GM11168 (cell line): ENCODE data around the gene SLC7A6OS.
"Not testable (repeated sequence)": the region's sequence is repeated elsewhere in the genome, so short reads cannot be mapped to it uniquely, and the experiment has no call there.

Experiments used
- in situ Hi-C: fragments of 300-500 bp; cut with MboI; formaldehyde crosslinking; loops from one replicate; pipeline ENCODE4 v1.12.0; 2022; ENCODE audit warnings: low sequenced_read_pairs; ENCODE audit not compliant: unreplicated experiment

Gene SLC7A6OS

GRCh38 chr16:68299571-68300453 is 10.9 kb downstream of the SLC7A6OS start:
- in situ Hi-C loops: no loop called here

DNA sequence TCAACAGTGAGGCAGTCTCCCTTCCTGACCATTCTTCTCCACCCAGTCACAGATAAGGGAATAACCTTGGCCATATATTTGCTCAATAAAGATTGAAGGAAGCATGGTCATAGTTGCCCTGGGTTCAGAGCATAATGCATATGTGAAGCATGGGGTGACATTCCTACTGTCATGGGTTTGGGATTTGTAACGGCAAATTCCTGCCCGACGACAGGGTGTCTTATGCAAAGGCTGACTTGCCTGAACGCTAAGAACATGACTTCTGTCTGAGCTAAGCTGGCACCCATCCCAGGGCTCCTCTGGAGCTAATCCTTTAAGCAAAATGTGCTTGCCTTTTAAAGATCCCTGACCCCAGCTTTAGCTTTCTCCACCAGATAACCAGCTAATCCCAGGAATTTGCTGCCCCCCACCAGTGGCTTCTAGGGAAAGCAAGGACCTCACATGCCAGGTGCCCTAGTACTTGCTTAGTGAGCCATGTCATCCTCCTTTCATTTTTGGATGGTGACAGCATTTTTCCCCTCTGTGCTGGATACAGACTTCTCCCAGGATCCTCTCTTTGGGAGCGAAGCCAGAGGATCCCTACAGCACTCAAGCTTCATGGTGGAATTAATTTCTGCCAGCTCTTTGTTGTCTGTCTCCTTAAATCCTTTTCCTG is 11.7 kb downstream of the SLC7A6OS start:
- in situ Hi-C loops: no loop called here

DNA sequence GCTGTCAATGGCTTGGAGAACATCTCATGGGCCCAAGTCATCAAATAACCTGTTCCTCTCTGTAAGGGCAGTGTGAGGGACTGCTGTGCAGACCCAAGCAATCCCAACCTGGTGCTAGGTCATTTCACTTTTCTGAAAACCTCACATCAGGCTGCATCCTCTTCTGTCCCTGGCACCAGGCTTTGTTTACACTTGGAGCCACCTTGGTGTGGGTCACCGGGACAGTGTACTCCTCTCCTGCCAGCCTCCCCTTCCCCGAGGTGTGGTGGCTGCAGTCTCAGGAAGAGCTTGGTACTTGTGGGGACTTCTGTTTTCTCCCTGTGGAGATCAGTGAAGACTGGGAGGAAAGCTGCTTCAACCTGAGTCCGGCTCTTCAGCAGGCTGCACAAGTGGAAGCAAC is 12.4 kb downstream of the SLC7A6OS start:
- in situ Hi-C loops: no loop called here

DNA sequence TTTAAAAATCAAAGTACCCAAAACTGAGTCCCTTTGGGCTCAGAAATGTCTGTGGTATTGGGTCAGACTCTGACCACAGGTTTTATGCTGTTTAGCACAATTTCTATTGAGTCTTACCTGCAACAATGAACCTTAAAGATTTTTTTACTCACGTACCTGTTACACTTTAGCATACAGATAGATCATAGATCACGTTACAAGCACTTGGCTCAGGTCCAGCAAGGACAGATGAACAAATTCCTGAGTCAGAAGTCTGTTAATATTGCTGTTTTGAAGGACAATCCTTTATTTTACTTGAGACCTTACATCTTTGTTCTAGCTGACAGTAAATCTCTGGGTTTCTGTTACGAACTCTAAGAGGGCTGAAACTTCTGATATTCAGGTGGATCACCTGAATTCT is 12.8 kb downstream of the SLC7A6OS start:
- in situ Hi-C loops: no loop called here

DNA sequence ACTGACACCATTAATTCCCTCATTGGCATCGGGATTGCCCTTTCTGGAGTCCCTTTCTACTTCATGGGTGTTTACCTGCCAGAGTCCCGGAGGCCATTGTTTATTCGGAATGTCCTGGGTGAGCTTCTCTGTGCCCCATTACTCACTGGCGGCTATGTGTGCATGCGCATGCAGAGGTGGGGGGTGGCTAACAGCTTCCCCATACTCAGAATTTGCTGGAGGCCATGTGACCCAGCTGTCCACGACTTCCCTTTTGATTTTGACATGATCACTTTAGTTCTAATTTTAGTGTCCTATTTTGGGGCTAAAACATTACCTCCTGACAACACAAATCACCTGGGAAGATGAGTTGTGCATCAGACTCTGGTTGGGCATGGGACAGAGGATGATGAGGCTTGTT is 14.1 kb downstream of the SLC7A6OS start:
- in situ Hi-C loops: no loop called here

- in situ Hi-C loops: no loop called here
Measured at GRCh38 chr16:68296291-68296690, 14.5 kb downstream of the SLC7A6OS start.

DNA sequence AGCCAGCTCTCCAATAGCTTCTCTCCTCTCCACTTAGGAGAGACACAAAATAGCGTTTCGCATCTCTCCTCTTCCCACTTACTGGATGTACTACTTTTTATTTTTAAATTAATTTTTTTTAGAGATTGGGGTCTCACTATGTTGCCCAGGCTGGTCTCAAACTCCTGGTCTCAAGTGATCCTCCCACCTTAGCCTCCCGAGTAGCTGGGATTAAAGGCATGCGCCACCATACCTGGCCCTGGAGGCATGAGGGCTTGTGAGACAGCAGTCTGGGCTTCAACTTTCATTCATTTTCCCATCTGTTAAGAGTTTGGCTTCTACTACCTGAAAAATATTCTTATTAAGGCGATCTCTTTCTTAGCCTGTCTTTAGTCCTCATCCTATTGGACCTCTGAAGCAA is 18.3 kb downstream of the SLC7A6OS start:
- in situ Hi-C loops: no loop called here

- in situ Hi-C loops: no loop called here
Measured at GRCh38 chr16:68291227-68291626, 19.5 kb downstream of the SLC7A6OS start.

DNA sequence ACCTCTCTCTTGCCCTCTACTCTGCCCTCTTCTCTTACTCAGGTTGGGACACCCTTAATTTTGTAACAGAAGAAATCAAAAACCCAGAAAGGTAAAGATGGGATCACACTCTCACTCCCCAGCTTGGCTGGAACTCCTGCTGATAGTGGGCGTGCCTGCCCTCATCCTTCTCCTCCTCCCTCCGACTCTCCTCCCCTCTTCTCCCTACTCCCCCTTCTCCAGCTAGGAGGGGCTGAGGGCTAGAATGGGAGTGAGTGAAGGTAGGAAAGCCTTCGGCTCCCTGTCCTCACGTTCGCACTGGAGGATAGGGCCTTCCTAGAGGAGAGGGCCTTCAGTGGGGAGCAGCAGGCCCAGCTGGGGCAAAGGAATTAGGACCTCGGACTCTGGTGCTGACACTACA is 20.3 kb downstream of the SLC7A6OS start:
- in situ Hi-C loops: no loop called here

DNA sequence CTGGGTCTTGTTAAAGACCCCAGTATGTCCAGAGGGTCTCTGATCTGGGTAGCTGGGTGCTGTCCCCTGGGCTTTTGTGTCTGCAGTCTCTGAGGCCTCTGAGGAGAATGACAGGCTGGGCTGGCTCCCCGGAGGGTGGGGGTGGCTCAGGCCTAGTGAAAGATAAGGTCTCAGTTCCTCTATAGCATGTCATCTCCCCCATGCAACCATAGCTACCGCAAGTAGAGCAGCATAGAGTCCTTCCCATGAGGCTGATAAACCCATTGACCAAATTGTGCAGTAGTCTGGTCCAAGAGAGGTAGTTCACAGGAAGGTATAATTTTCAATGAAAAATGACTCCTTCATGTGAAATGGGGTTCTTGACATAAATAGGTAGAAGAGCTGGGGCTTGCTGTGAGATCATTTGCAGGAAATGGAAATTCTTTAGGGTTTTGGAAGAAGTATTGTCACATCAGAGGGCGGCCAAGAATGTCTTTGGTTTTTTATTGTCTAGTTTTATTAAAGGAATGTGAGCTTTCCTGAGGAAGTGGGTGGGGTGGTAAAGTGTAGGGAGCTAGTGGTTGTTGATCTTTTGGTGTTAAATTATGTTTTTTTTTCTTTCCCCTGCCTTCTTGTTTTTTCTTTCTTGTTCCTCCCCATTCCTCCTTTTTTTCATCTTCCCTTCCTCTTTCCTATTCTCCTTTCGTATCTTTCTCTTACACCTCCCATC is 21.0 kb downstream of the SLC7A6OS start:
- in situ Hi-C loops: no loop called here

- in situ Hi-C loops: no loop called here
Measured at GRCh38 chr16:68289202-68289601, 21.5 kb downstream of the SLC7A6OS start.

DNA sequence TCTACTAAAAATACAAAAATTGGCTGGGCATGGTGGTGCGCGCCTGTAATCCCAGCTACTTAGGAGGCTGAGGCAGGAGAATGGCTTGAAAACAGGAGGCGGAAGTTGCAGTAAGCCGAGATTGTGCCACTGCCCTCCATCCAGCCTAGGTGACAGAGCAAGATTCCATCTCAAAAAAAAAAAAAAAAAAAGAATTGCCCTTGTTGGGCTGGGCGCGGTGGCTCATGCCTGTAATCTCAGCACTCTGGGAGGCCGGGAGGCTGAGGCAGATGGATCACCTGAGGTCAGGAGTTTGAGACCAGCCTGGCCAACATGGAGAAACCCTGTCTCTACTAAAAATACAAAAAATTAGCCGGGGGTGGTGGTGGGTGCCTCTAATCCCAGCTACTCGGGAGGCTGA is 21.9 kb downstream of the SLC7A6OS start:
- in situ Hi-C loops: not testable (repeated sequence)

- in situ Hi-C loops: no loop called here
Measured at GRCh38 chr16:68288252-68288650, 22.5 kb downstream of the SLC7A6OS start.

GRCh38 chr16:68287276-68288251 is 23.2 kb downstream of the SLC7A6OS start:
- in situ Hi-C loops: no loop called here

- in situ Hi-C loops: no loop called here
Measured at GRCh38 chr16:68286153-68287074, 24.3 kb downstream of the SLC7A6OS start.

- in situ Hi-C loops: no loop called here
Measured at GRCh38 chr16:68285683-68286082, 25.1 kb downstream of the SLC7A6OS start.

- in situ Hi-C loops: no loop called here
Measured at GRCh38 chr16:68284847-68285246, 25.9 kb downstream of the SLC7A6OS start.

DNA sequence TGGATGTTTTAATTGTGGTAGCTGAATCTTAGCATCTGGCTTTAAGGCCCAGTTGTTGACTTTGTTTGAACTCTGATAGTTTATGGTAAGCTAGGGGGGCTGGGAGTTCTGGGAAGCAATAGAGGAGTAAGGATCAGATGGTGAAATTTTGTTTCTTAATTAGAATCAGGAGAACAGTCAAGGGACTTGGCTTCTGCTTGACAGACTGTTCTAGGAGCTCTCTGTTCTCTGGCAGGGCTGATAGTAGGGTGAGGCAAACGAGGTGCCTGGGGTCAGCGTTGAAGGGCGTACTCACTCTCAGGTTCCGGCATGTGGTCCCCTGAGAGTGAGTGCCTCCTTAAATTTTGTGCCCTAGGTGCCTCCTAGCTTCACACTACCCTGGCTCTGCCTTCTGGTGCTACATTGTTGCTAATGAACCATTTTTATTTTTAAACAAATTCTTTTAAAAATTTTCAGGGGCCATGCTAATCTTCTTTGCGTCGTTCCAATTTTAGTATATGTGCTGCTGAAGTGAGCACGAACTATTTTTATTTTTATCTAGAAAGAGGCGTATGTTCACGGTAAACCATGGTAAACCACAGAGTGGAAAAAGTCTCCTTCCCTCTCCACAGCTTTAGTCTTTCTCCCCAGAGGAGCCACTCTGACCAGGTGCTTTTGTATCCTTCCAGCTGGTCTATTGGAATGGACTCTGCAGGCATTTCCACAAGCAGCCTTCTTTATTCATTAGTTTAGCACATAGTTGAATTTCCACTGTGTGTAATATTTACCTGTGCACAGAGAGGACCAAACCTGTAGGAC is 26.7 kb downstream of the SLC7A6OS start:
- in situ Hi-C loops: no loop called here
